ENCODE results near the gene RHBDF1.

DNA sequence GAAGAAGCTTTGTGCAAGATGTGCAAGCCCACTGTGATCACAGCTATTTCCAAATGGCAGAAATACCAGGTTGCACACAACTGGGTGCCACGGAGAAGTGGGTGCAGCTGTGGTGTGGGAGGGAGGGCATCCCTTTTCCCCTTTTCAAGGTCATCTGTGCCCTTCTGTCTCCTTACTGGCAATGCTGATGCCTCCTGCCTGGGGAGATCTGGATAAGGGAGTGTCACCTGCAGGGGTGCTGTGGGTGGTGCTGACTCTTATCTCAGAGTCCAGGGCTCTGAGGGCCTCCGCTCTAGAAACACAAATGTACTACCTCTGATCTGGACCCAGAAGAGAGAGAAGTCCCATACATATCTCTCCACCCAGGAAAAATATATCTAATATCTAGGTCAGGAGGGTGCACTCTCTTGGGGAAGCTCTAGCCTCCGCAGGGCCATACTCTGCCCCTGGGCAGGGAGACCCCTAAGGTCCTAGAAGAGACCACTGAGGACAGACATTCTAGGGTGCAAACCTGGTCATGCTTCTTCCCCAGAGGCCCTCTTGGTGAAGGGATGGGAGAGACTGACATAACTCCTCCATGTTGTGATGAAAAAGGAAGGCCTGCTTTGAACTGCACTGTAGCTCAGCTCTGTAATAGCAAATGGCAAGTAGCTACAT, 47.5 kb upstream of the RHBDF1 start:
- TF ChIP-seq ZNF384 (IDR thresholded peaks at IDR 0.05), result no peak
- TF ChIP-seq, protein P1, sequence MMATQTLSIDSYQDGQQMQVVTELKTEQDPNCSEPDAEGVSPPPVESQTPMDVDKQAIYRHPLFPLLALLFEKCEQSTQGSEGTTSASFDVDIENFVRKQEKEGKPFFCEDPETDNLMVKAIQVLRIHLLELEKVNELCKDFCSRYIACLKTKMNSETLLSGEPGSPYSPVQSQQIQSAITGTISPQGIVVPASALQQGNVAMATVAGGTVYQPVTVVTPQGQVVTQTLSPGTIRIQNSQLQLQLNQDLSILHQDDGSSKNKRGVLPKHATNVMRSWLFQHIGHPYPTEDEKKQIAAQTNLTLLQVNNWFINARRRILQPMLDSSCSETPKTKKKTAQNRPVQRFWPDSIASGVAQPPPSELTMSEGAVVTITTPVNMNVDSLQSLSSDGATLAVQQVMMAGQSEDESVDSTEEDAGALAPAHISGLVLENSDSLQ (IDR thresholded peaks at IDR 0.05), result no peak
- no peak for TF ChIP-seq BHLHE40 (IDR thresholded peaks at IDR 0.05; ENCODE audit: borderline replicate concordance)

Data from HEK293T (cell line).